ENCODE data around the gene RGS11.

The RGS11 gene

GRCh38 chr16:275786-276232 is at the start of gene RGS11:
TSS of gene RGS11 (minus strand) at chr16:275944. CDS start at chr16:275911, 33 bp downstream.
- no peak for DNase-seq (ENCODE audit: low read depth in 2 of 2, low spot score in 1 of 2)

- DNase-seq (ENCODE audit: low read depth in 2 of 2, low spot score in 1 of 2) = peak; percentile 28 to 40
Measured at GRCh38 chr16:324451-325334, 48.9 kb upstream of the RGS11 start.

GRCh38 chr16:324201-324450 is 48.4 kb upstream of the RGS11 start:
- DNase-seq (ENCODE audit: low read depth in 2 of 2, low spot score in 1 of 2) = no peak

- no peak for DNase-seq (ENCODE audit: low read depth in 2 of 2, low spot score in 1 of 2)
Measured at GRCh38 chr16:322476-323143, 46.9 kb upstream of the RGS11 start.

- no peak for DNase-seq (ENCODE audit: low read depth in 2 of 2, low spot score in 1 of 2)
Measured at GRCh38 chr16:321532-321931, 45.8 kb upstream of the RGS11 start.

- no peak for DNase-seq (ENCODE audit: low read depth in 2 of 2, low spot score in 1 of 2)
Measured at GRCh38 chr16:320206-320605, 44.5 kb upstream of the RGS11 start.

- no peak for DNase-seq (ENCODE audit: low read depth in 2 of 2, low spot score in 1 of 2)
Measured at GRCh38 chr16:318628-319027, 42.9 kb upstream of the RGS11 start.

GRCh38 chr16:317583-317982 is 41.8 kb upstream of the RGS11 start:
- no peak for DNase-seq (ENCODE audit: low read depth in 2 of 2, low spot score in 1 of 2)

GRCh38 chr16:316741-317464 is 41.2 kb upstream of the RGS11 start:
- DNase-seq (ENCODE audit: low read depth in 2 of 2, low spot score in 1 of 2) = no peak

GRCh38 chr16:314795-315299 is 39.1 kb upstream of the RGS11 start:
- DNase-seq (ENCODE audit: low read depth in 2 of 2, low spot score in 1 of 2) = no peak

- no peak for DNase-seq (ENCODE audit: low read depth in 2 of 2, low spot score in 1 of 2)
Measured at GRCh38 chr16:314351-314750, 38.6 kb upstream of the RGS11 start.

GRCh38 chr16:311725-312124 is 36.0 kb upstream of the RGS11 start:
- DNase-seq (ENCODE audit: low read depth in 2 of 2, low spot score in 1 of 2) = no peak

GRCh38 chr16:309476-309875 is 33.7 kb upstream of the RGS11 start:
- DNase-seq (ENCODE audit: low read depth in 2 of 2, low spot score in 1 of 2) = no peak

GRCh38 chr16:307691-308312 is 32.1 kb upstream of the RGS11 start:
- no peak for DNase-seq (ENCODE audit: low read depth in 2 of 2, low spot score in 1 of 2)

- DNase-seq (ENCODE audit: low read depth in 2 of 2, low spot score in 1 of 2) = no peak
Measured at GRCh38 chr16:306911-307370, 31.2 kb upstream of the RGS11 start.

GRCh38 chr16:305916-306626 is 30.3 kb upstream of the RGS11 start:
- no peak for DNase-seq (ENCODE audit: low read depth in 2 of 2, low spot score in 1 of 2)

- DNase-seq (ENCODE audit: low read depth in 2 of 2, low spot score in 1 of 2) = no peak
Measured at GRCh38 chr16:303760-304505, 28.2 kb upstream of the RGS11 start.

GRCh38 chr16:301950-302349 is 26.2 kb upstream of the RGS11 start:
- no peak for DNase-seq (ENCODE audit: low read depth in 2 of 2, low spot score in 1 of 2)

GRCh38 chr16:301235-301634 is 25.5 kb upstream of the RGS11 start:
- no peak for DNase-seq (ENCODE audit: low read depth in 2 of 2, low spot score in 1 of 2)

GRCh38 chr16:297832-298231 is 22.1 kb upstream of the RGS11 start:
- DNase-seq (ENCODE audit: low read depth in 2 of 2, low spot score in 1 of 2) = no peak

All from stimulated activated CD8-positive, alpha-beta memory T cell treated with anti-CD3 and anti-CD28 coated beads, Interleukin-4, amount 100 ng/mL, for 1 hour (primary cell).